SU-DHL-6 (cell line): ENCODE results near the gene KRTAP21-3.

Source experiments
- EZH2phosphoT487 ChIP-seq: fragments of 200-600 bp; sonication (generic), shearing (Covaris generic); conservative IDR thresholded peaks from 2 replicates; pipeline ENCODE4 v1.6.1; 2018; ENCODE audit warnings: mild to moderate bottlenecking, antibody characterized with exemption, low read length, moderate library complexity, mixed read lengths
- TF ChIP-seq, protein P1 (sequence below): fragments of 200-600 bp; sonication (generic); IDR thresholded peaks from one replicate; pipeline ENCODE4 v1.5.1; 2017; ENCODE audit warnings: antibody characterized with exemption, mild to moderate bottlenecking, low read length, moderate library complexity; ENCODE audit not compliant: insufficient read depth, poor library complexity, severe bottlenecking

DNA sequence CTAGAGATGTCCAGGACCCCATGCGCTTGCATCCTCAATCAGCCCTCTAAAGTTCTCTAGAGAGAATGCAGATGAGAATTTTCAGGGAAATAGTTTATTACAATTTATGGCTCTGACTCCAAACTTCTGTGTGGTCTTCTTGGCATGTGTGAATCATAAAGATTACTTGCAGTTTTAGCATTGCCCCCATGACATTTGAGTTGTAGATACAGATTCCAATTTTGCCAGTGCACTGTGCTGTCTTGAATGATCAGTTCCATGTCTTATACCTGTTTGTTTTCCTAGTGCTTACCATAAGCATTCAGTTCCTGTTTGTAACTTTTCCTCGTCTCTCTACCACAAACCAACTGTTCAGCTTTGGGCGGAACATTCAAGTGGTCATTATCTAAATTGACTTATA, 4.8 kb downstream of the KRTAP21-3 start:
- TF ChIP-seq, protein P1, sequence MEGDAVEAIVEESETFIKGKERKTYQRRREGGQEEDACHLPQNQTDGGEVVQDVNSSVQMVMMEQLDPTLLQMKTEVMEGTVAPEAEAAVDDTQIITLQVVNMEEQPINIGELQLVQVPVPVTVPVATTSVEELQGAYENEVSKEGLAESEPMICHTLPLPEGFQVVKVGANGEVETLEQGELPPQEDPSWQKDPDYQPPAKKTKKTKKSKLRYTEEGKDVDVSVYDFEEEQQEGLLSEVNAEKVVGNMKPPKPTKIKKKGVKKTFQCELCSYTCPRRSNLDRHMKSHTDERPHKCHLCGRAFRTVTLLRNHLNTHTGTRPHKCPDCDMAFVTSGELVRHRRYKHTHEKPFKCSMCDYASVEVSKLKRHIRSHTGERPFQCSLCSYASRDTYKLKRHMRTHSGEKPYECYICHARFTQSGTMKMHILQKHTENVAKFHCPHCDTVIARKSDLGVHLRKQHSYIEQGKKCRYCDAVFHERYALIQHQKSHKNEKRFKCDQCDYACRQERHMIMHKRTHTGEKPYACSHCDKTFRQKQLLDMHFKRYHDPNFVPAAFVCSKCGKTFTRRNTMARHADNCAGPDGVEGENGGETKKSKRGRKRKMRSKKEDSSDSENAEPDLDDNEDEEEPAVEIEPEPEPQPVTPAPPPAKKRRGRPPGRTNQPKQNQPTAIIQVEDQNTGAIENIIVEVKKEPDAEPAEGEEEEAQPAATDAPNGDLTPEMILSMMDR: no peak
- TF ChIP-seq EZH2phosphoT487: no peak
